GM06990 (cell line): ENCODE measurements around the gene ERBB4.

ENCODE experiments used
- DNase-seq: peaks from one replicate; pipeline ENCODE4 v3.0.0-alpha.2; 2011; ENCODE audit not compliant: insufficient read length; ENCODE audit errors: extremely low read depth
- H3K27me3 ChIP-seq: replicated peaks from 2 replicates; pipeline ENCODE4 v1.6.0; 2011; ENCODE audit warnings: low read length; ENCODE audit not compliant: control insufficient read depth, insufficient read depth
- H3K36me3 ChIP-seq: 2 replicates; pipeline ENCODE4 v1.5.1; 2011; ENCODE audit warnings: low read length; ENCODE audit not compliant: control insufficient read depth, insufficient read depth
- H3K4me3 ChIP-seq: replicated peaks from 2 replicates; pipeline ENCODE4 v1.5.1; 2011; ENCODE audit warnings: low read depth, mild to moderate bottlenecking, control low read depth, low read length
- CTCF ChIP-seq: IDR thresholded peaks from 2 replicates; pipeline ENCODE4 v1.5.1; 2011; ENCODE audit warnings: low read length, control low read depth, mild to moderate bottlenecking, inconsistent platforms; ENCODE audit not compliant: insufficient read depth, poor library complexity, severe bottlenecking

Gene ERBB4

GRCh38 chr2:211823886-211824479 is 714.6 kb downstream of the ERBB4 start:
- Histone ChIP-seq H3K4me3 (no peak overlapping the region), H3K27me3 (no peaks in the 10 kb centered on the region), H3K36me3 (no peaks in the 10 kb centered on the region)
- no peak for DNase-seq
- TF ChIP-seq CTCF = no peak

GRCh38 chr2:211822686-211823335 is 715.8 kb downstream of the ERBB4 start:
- no peak for DNase-seq

GRCh38 chr2:211816754-211817153 is 721.8 kb downstream of the ERBB4 start:
- Histone ChIP-seq H3K27me3 (no peaks in the 10 kb centered on the region), H3K4me3 (no peak overlapping the region), H3K36me3 (no peaks in the 10 kb centered on the region)
- no peak for TF ChIP-seq CTCF
- DNase-seq = no peak

More at GRCh38 chr2:211822686-211823335, 715.8 kb downstream of the ERBB4 start:
- Histone ChIP-seq H3K27me3 (no peaks in the 10 kb centered on the region), H3K36me3 (no peaks in the 10 kb centered on the region), H3K4me3 (no peak overlapping the region)
- no peak for TF ChIP-seq CTCF

GRCh38 chr2:211812587-211812986 is 726.0 kb downstream of the ERBB4 start:
- DNase-seq = no peak
- TF ChIP-seq CTCF = no peak

GRCh38 chr2:211802666-211803065 is 735.9 kb downstream of the ERBB4 start:
- TF ChIP-seq CTCF = no peak
- no peak for DNase-seq
- Histone ChIP-seq H3K36me3 (no peaks in the 10 kb centered on the region), H3K27me3 (no peaks in the 10 kb centered on the region; the same call in 1 of the 2 replicates), H3K4me3 (no peak overlapping the region)

More at GRCh38 chr2:211812587-211812986, 726.0 kb downstream of the ERBB4 start:
- Histone ChIP-seq H3K4me3 (no peak overlapping the region), H3K36me3 (no peaks in the 10 kb centered on the region), H3K27me3 (no peaks in the 10 kb centered on the region)
